GM19438 (cell line): ENCODE data around the gene GNA12.

Experiments used
- ATAC-seq: cut with Tn5 transposase; IDR thresholded peaks from one replicate; pipeline ENCODE4 v1.9.1; 2021; ENCODE audit warnings: low read depth; ENCODE audit not compliant: unreplicated experiment

The GNA12 gene

DNA sequence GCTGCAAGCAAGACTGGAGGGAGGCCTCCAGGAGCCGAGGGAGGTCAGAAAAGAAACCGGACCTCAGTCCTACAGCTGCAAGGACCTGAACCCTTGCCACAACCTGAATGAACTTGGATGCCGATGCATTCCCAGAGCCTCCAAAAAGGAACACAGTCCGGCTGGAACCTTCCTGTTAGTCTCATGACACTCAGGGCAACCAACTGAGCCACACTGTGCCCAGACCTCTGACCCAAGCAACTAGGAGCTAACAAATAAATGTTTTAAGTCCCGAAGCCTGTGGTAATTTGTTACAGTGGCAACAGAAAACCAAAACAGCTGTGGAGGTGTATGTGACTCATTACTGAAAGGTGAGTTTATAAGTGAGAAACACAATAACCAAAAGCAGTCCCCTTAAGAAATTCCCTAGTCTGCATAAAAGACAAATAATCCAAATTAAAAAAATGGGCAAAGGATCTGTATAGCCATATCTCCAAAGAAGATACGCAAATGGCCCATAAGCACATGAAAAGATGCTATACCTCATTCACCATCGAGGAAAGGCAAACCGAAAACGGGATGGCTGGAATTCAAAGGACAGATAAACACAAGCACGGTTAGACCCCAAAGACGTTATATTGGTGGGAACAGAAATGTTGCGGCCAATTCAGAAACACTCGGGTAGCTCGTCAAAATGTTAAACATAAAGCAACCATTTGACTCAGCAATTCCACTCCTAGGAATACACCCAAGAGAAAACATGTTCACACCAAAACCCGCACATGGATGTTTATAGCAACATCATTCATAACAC is 24.8 kb downstream of the GNA12 start:
- no peak for ATAC-seq

DNA sequence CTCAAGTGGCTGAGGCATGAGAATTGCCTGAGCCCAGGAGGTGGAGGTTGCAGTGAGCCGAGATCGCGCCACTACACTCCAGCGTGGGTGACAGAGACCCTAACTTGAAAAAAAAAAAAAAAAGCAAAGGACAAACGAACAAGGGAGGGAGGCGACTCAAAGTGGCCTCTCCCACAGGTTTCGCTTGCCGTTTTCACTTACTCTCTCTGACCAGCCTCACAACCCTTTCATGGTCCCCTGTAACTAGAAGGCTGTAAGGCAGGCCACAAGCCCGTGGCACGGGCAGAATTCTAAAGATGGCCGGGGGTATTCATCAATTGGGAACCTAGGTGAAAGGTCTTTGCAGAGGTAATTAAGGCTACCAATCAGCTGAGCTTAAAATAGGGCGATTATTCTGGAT is 25.5 kb downstream of the GNA12 start:
- no peak for ATAC-seq

GRCh38 chr7:2818121-2818520 is 26.0 kb downstream of the GNA12 start:
- ATAC-seq = no peak

DNA sequence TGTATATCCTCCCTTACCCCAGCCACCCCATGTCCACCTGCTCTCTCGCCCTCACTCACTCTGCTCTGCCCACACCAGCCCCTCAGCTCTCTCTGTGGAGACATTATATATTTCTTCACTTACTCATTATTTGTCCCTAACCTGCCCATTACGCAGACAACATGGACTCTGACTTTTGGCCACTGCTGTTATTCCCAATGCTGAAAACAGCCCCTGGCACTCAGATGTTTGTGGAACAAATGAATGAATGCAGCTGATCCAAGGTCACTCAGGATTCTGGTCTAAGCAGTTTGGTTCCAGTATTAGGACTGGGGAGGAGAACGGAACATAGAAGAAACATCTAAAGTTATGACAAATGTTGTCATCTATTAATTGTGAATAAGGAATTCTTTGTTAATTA is 26.7 kb downstream of the GNA12 start:
- no peak for ATAC-seq

DNA sequence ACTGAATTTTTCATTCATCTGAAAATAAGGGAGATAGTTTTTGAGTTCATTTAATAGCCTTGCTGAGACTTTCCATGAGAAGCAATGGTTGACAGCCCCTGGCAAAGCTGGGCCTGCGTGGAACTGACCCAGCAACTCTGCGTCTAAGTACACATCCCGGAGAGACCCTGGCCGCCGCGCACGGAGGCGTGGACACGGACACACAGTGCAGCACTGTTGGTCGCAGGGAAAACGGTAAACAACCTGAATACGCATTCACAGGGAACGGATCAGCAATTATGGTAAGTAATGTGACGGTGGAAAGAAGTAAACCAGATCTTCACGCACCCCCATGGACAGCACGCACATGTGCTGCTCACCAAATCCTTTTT is 28.2 kb downstream of the GNA12 start:
- no peak for ATAC-seq

DNA sequence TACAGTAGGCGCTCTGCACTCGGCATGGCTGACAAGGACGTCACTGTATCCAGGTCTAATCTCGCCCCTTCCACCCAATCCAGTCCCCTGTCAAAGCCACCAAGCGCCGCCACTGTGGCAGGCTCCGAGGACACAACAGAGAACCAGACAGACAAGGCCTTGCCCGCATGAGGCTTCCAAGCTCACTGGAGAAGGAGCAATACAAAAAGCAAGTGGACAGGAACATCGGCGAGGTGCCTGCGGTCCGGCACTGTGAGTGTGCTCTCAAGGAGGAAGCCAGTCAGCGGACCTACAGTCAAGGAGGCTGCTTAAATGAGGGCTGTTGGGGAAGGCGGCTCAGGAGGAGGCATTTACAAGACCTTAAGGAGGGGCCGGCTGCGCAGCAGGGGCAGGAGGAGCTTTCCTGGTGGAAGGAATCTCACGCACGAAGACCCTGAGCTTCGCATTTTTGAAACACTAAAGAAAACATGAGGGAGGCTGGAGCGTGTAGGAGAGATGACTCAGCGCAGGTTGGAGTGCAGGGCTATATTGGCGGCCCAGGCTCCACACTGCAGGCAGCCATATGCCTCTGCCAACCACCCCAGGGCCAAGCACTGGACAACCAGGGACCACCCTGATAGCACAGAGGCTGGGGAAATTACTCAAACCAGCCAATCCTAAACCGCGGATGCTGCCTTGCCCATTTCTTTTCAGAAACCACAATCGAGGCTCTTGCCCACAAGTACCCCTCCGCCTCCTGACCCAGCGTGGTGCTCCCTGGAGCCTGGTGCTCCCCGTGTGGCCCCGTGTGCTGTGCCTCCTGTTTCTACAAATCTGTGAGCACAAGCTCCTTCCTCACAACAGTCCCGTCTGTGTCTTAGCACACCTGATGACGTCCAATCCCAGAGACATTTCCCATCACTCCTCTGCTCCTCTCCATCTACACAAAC is 28.9 kb downstream of the GNA12 start:
- ATAC-seq = no peak

DNA sequence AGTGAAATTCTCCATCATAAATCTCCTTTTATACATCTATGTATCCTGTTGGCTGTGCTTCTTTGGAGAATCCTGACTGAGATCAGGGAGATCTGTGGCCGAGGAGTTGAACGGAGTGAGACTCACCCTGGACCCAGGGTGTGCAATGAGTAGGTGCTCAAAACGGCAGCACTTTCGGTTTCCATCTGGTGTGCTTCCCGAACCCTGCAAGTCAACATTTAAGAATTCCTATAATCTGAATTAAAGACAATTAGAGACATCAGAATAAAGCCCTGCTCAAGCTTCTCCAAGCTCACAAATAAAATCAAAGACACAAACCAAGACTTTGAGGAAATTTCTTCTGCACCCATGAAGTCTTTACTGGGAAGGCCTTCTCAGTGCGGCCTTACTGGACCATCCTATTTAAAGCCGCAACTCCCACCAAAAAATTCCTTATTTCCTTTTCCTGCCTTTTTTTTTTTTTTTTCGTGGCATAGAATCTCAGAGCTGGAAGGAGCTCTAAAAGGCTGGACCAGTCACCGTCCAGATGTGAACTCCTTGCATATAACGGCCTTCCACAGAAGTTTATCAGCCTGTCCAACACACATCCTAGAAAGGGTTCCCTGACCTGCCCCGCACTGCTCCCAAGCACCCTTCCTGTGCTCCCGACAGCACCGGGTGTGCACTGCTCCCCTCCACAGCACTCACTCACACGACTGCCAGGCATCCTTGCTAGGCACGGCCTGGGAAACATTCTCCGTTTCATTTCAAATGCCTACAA is 29.7 kb downstream of the GNA12 start:
- no peak for ATAC-seq

DNA sequence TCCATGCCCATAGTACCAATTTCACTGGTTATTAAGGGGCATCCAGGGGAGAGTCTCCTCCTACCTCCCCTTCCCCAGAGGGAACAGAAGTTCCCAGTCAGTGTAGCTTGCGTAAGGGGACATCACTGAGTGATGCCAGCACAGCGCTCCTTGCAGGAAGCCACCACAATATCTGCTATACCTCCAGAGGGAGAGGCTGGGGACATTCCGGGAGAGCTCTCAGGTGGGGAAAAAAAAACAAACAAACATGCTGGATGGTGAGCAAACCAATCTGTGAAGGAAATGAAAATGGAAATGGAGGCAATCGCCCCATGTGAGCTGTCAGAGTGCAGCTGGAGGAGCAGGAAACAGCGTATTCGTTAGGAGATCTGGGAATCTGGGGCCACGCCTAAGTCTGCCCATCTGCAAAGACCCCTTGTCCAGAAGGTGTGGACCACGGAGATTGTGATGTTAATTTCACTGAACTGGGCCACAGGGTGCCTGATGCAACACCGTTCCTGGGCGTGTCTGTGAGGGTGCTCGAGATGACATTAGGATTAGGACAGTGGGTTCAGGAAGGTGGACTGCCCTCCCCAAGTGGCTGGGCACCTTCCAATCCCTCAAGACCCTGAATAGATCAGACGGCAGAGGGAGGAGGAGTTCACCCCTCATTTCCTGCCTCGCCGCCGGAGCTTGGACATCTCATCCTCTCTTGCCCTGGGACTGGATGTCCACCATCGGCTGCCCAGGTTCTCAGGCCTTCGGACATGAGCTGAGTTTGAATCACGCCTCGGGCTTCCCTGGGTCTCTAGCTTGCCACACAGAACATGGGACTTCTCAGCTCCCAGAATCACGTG is 30.5 kb downstream of the GNA12 start:
- ATAC-seq = no peak

- ATAC-seq = no peak
Measured at GRCh38 chr7:2812831-2813230, 31.3 kb downstream of the GNA12 start.

GRCh38 chr7:2812114-2812487 is 32.0 kb downstream of the GNA12 start:
- ATAC-seq = no peak

DNA sequence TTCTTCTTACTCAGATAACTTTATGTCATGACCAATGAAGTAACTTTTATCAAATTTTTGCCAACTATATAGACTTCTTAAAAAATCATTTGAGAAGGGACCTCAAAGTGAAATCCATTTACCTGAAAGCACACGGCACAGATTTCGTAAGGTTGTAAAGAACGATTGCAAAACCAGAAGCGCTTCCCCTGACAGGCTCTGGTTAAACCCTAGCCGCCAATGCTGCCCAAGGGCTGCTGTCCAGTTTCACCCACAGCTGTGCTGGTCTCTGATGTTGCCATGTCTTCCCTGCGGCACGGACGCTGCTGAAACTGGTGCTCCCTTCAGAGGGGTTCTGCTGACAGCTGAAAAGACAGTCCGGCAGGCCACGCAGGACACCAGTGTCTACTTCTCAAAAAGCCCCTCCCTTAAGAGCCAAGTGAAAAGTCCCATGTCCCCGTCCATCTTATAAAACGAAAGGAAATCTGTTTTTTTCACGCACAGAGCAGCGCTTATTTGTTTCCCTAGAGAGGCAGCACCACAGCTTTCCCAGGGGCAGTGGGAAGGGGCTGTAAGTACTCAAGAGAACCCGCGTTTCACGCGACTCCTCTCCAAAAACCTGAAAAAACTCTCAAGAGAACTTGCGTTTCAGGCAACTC is 32.5 kb downstream of the GNA12 start:
- no peak for ATAC-seq

GRCh38 chr7:2810682-2811415 is 33.3 kb downstream of the GNA12 start:
- no peak for ATAC-seq

DNA sequence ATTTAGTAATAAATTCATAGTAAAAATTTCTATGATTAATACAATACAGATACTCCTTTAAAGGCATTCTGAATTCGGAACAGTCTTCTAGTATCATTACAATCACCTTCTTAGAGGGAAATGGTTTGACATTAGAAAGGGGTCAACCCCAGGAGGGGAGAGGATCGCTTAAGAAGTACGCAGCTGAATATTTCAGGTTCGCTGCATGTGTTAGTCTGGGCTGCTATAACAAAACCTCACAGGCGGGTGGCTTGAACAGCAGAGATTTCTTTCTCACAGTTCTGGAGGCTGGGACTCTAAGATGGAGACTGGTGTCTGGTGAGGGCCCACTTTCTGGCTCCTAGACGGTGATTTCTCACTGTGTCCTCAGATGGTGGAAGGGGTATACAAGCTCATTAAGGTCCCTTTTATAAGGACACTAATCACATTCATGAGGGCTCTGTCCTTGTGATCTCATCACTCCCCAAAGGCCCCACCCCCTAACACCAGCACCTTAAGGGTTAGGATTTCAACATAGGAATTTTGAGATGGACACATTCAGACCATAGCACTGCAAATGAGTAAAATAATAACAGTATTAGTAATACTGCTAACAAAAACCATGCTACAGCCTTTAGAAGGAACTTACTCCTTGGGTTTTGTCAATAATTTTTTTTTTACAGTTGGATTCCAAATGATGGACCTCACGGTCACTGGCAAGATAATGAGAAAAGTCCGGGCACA is 34.0 kb downstream of the GNA12 start:
- no peak for ATAC-seq

DNA sequence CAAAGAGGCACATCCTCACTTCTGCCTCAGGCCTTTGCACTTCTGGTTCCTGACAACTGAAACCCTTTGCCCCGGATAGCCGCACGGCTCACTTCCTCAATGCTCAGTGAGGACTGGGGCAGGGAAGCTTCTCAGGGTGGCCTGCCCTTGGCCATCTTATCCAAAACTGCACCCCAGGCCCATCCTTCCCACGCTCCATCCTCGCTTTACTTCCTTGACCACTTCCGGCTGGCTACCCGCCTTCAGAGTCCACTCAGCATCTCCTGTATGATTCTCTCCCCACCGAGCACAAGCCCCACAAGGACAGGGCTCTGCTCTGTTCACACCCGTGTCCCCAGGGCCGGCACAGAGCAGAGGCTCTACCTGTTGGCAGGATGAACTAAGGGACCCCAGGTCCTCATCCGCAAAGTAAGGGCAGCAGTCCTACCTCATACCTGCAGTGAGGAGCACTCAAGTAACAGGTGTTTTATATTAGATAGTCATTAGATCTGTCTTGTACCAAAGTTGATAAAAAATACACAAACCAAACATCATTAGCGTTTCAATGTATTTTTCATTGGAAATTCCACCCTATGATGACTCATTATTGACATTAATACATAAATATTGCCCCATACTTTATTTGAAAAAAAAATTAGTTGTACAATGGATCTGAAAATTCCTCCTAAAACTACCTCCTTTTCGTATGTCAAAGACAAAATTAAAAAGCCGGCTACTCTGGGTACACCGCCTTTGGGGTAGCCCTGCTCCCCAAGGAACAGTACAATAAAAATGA is 35.0 kb downstream of the GNA12 start:
- no peak for ATAC-seq

DNA sequence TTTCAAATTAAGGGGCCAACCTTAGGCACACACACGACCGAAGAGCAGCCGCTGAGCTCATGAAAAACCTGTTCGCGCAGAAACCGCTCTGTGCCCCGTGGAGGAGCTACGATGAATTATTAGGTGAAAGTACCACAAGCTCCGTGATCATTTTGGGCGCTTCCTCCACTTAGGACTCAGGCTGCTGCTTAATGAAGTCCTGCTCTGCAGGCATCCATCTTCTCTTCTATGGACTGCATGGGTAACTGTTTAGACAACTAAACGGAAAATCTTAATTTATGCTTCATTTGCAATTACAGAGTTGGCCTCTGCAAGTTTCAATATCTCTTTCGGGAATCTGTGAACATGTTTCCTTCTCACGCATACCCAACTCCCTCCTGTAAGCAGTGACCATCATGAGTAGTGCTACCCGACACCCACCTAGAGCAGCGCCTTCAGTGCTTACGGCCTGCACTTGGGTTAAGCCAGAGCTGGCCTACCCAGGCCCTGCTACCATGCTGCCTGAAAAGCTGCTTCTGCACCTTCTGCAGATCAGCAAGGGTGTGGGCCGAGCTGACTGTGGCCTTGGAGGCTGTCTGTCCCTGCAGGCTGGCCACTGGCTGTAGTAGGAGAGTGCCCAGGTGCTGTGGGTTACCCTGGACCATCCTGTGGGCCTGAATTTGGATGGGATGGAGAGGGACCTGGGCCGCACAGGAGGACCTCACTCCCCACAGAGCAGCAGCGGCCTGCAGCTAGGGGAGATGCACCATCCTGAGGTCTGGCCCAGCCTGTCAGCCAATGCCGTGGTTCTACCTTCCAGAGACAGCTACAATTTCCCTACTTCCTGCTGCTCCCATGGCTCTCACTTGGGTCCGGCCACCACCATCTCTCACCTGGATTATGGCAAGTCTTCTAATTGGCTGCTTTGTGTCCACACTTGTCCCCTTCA is 36.0 kb downstream of the GNA12 start:
- peak; percentile 70 for ATAC-seq

DNA sequence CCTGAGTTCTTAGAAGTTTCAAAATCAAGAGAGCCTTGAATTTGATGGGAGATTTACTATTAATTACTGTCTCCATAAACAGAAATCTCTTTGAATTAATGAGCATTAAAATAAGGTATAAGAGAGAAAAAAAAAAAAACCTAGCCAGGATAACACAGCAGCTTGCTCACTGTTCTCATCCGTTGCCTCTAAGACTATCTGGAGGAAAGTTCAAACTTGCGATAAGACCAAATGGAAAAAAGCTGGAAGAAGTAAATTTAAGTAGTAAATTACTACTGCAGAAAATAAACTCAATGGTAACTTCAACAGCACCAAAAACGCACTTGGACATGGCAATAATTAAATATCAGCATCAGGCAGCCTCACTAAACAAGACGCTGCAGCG is 36.7 kb downstream of the GNA12 start:
- ATAC-seq = no peak

DNA sequence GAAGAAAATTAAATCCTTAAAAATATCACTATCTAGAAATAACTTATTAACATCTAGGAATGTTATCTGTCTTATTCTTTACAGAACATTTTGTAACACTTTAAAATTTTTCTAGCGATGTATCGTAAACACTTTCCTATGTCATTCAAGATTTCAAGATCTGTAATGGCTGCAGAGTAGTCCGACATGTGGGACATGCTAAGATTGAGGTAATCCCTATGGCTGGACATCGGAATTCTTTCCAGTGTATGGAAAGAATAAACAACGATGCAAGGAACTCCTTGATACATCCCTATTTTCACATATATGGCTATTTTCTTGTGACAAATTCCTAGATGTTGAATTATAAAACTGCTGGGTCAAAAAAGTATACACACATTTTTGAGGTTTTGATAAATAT is 37.5 kb downstream of the GNA12 start:
- no peak for ATAC-seq
